HG03558 (cell line): ENCODE data around the gene DGKZ.

Source experiments
- ATAC-seq: cut with Tn5 transposase; IDR thresholded peaks from one replicate; pipeline ENCODE4 v1.9.1; 2021; ENCODE audit warnings: moderate number of reproducible peaks; ENCODE audit not compliant: unreplicated experiment; ENCODE audit errors: extremely low read depth

The DGKZ gene

DNA sequence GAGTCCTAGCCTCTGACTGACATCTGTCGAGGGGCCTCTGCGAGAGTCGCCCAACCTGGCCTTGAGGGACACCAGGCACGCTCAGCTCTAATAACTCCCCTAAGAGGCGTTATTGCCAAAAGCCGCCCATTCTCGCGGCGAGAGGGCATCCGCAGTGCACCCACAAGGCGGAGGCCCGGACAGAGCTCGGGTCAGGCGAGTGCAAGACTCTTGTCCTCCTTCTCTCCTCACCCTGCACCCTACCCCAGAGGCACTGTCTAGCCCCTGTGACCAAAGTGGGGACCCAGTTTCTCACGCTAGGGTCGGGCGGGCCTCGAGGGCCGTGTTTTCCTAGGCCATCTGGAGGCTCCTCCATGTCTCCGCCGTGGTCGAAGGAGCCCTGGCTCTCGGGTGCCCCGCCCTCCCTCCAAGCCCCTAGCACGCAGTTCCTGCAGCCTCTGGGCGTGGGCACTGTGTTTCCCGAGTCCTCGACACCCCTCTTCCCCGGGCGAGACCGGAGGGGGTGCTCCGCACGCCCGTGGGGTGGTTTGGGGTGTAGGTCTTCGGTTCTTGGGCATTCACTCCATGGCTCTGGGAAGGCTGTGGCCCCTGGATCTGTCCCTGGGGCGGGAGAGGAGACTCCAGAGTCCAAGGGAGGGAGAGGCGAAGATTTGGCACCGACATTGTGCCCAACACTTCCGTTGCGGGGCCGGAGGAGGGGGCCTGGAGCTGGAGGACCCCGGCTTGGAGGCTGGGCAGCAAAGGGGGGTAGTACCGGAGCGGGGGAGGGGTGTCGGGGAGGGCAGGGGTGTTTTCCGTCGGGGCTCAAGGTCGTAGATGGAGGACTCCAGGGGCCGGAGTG lies 43.3 kb downstream of the DGKZ start:
- no peak for ATAC-seq

DNA sequence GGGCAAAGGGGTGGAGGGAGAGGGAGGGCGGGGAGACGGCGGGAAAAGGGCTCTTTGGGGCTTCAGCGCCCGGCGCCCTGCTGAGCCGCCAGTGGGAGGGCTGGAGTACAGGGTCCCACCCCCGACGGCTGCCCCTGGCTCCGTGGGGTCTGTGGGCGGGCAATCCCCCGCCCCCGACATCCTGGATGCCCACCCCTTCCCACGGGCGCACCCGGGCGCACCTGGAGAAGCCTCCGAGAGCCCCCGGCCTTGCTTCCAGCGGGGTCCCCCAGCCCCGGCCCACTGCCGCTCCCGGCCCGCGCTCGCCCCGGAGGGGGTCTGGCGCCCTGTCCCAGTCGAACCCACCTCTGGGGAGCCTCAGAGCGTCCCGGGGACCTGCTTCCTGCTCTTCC lies 43.9 kb downstream of the DGKZ start:
- no peak for ATAC-seq

DNA sequence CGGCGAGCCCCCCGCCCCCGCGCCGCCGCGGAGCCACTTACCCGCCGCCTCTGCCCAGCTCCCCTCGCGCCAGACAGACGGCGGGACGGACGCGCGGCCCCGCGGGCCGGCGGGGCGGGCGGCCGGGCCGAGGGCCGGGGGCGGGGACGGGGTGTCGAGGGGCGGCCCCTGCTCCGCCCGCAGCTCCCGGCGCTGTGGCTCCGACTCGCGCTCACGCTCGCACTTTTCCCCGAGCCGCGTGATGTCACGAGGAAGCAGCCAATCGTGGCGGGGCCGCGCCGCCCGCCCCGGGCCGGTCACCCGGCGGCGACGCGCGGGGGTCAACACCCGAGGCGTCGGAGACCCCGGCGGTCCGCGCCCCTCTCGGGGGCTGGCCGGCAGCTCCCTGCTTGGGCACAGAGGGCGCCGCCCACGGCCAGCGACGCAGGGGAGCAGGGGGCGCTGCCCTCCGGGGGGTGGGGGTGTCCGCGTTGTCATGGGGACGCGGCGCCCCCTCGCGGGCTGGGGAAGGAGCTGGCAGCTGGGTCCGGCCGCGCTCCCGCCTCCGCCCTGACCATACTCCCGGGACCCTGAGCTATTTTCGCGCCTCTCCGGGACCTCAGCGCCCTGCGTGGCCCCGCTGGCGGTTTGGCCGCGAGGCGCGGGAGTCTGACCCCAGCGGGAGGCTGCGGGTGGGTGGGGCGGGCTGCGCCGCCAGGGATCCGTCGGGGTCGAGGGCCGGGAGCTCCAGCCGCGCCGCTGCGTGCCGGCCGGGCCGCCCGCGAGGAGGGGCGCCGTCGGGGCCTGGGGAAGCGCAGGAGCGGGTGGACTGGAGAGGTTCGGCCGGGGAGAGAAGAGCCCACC lies 44.5 kb downstream of the DGKZ start, which contains the start of gene CHRM4:
TSS of gene CHRM4 (minus strand) at position 199 of the 843 bp plus-strand sequence. CDS start 5,219 bp downstream, outside the sequence.
- no peak for ATAC-seq

DNA sequence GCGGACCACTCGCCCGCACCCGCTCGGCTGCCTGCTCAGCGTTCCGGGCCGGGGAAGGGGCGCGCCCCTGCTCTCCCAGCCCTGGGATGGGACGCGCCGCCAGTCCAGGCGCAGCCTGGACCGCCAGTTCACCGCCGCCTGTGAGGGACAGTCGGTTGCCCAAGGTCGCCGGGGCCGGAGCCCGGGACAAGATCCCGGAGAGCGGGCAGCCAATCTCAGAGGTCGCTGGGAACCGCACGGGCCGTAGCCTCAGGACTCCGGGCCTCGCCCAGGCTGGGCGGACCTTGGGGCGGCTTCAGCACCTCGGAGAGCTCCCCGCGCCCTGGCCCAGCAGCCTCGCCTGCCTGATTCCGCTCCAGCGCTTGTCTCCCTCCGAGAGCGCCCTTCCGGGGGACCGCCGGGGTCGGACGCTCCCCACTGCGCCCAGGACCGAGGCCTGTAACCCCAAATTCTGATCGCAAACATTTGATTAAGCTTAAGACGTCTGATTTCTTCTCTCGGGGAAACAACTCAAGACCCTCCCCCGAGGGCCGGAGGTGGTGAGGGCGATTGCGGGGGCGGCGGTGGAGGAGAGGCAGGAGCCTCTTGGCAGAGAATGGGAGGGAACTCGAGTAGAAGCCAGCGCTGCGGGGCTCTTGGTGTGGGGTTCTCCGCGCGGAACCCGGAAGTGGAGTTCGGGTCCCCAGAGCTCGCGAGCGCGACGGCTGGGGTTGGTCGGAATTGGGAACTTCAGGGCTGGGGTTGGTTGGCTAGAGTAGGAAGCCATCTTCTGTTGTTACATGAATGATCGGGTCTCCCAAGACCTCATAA lies 45.4 kb downstream of the DGKZ start:
- ATAC-seq: no peak

DNA sequence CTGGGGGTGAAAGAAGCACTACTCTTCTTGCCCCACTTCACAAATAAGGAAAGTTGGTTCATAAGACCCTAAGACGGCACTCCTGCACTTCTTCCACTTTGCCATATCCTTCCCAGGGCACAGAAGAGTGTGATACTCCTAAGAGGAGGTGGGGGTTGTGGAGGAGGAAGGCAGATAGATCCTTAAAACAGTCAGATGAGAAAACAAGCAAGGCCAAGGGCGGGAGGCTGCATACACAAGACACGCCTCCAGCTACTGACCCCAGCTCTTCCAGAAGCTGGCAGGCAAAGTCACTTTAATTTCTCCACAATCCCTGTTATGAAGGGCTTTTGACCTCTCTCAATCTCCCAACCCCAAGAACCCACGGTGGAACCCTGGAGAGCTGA lies 46.0 kb downstream of the DGKZ start:
- ATAC-seq: no peak

DNA sequence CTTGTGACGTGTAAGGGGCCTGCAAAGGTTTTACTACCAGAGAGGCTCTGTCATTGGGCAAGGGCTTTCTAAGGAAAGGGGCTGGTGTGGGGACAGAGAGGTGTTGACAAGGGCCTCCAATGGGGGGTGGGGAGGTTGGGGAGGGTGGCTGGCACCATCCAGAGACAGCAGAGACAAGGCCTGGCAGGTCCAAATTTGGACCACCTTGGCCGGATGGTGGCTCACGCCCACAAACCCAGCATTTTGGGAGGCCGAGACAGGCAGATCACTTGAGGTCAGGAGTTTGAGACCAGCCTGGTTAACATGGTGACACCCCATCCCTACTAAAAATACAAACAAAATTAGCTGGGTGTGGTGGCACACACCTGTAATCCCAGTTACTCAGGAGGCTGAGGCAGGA lies 46.5 kb downstream of the DGKZ start:
- no peak for ATAC-seq

DNA sequence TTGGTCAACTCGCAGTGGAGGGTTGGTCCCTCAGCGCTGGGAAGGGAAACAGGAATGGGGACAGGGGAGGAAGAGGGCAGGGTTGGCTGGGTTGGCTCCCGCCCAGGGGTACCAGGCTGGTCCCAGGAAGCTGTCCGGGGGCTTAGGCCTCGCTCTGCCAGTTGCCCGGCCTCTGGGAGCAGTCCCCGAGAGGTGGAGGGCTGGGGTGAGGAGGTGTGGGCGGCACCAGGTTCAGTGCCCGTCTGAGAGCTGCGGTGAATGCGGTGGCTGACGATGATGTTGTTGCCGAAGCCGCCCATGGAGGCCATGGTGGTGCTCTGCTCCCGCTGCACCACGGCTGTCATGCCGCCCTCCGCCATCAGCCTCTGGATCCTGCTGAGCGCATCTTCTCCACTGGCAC lies 50.3 kb downstream of the DGKZ start:
- no peak for ATAC-seq

DNA sequence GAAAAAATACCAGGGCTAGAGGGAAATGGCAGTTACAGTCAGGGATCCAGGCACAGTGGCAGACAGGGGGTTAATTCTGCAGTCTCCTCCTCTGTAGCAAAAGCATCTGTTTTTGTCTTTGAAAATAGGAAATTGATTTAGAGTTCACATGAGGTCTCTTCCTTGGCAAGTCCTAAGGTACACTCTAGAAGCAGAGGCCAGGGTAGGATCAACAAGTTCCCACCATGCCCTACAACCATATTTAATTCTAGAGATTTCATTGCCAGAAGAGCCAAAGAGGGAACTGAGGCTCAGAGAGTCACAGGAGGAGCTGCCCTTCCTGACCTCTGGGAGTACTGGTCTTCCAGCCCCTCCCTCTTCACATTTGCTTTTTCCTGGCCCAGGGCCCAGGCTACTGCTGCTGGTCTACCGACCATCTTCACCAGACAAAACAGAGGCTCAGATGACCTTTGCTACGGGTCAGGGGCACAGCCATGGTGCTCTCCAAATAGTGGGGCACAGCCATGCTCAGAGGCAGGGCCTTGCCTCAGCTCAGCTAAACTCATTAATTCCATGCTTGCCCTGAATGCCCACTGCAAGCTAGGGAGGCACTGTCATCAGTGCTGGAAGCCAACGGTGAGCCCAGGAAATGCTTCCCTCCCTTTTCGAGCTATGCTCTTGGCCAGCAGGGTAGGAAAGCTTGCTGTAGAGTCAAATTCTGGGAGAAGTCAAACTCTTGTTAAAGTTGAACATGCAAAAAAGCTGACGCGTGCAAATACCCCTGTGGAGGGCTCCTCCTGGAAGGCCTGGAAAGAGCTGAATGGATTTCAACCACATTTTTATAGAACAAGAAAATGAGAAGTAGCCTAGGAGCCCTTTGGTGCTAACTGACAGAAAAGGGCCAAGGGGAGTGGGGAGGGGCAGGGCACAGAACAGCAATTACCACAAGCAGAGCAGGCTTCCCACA lies 56.0 kb downstream of the DGKZ start:
- ATAC-seq: no peak

DNA sequence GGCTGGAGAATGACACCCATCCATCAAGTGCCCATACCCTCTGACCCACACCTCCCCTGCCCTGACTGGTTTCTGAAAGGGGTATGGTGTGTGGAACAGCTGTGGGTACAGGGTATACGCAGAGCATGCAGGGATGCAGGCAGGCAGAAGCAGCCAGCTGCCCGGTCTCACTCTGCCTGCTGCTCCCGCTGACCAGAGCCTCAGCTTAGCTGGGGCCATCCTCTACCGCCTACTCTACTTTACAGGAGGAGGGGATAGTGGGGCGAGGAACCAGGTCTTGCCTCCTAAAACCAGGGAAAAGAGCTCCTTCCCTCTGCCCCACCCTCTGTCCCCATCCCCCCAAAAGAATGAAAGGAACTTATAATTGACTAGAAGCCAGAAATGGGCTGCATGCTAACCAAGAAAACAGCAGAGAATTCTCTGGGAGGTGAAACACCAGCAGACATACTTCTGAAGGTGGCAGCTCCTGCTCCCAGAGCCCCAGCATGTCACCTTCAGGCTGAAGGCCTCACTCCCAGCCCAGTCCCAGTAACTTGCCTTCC lies 57.3 kb downstream of the DGKZ start:
- no peak for ATAC-seq

DNA sequence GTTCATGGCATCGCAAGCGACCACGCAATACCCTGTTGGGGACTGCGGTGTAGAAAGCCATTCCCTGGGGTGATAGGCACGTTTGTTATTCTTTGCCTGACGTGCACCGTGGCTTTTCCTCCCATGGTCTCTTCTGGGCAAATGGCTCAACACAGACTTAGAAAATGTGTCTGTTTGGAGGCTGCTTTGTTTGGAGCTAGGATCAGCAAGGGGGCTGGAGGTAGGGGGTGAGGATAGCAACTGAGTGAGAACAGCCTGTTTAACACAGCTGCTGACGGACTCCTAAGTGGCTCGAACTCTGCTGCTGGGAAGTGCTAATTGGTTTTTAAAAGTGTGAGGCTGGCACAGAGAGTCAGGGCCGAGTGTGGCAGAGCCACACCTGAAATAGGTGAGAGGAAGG lies 60.4 kb downstream of the DGKZ start:
- ATAC-seq: no peak

DNA sequence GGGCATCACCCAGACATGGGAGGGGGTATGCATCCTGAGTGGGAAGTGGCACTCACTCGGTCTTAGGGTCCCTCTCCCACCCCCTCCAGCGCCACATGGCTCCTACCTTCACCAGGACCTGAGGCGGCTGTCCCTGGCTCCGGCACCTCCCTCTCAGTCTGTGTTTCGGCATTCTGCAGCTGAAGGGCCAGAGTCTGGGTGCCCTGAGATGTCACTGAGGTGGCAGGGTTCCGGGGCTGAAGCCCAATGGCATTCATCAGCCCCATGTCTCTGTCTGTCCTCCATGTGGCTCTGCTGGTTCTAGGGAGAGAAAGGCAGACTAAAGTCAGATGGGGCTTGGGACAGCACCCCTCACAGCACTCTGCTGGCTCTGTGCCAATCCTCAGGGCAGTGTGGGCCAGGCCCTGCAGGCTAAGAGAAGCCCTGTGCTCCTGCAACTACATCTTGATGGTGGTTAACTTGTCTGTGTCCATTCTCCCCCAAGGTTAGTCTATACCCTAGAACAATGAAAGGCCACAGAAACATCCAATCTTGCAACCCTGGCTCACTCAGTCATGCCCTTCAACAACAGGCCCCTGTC lies 61.2 kb downstream of the DGKZ start:
- no peak for ATAC-seq

DNA sequence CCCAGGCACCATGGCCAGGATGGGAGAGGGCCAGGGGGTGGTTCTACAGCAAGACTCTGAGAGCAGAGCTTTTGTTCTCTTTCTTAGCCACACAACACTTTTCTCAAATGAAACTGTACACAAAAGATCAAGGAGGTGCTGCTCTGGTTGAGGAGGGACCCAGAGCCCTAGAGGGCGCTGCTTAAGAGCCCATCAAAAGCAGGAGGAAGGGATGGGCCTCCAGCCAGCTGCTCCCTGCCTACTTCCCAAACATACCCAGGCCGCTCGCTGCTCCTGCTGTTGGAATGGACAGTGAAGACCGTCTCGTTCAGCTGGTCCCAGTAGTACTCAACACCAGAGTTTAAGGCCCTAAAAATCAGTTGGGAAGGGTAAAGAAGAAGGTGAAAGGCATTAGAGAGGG lies 62.8 kb downstream of the DGKZ start:
- ATAC-seq: no peak

DNA sequence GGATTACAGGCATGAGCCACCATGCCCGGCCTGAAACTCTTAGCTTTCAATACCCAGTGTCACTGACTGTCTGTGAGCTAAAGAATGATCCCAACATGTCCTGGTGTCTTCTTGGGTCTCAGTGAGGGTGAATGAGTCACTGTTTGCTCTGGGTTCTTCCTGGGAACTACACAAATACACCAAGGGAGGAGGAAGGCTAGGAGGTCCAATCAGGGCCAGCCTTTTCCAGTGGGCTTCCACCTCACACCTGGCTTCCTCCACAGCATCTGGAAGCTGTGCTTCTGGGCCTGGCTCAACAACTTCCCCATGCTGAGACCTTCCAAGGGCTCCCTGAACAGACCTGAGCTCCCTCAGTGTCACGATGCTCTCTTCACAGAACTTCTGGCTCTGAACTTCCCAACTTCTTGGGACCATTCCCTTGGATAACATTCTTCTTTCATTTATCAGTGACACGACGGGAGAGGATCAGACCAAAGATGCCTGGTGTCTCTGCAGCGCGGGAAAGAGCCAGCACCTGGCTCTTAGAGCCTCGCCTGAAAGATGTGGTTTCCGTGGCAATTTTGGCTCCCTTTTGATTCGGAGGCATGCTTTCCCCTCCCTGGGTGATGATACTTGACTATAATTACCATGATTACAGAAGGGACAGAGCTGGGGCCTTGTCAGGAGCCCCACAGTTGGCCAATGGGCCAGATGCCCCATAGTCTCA lies 66.7 kb downstream of the DGKZ start:
- ATAC-seq: no peak

DNA sequence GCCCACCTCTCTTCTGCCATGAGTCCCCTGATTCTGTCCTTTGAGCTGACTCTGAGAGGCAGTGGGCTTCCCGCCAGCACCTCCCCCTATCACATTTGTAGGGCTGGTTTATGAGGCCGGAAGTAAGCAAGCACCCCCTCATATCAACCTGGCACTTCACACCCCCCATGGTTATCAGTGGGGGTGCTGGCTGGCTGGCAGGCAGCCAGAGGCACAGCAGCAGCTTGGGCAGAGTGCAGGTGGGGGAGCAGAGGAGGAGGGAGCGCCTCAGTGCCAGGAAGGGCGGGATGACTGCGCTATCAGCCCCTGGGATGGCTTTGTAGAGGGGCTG lies 67.2 kb downstream of the DGKZ start:
- ATAC-seq: no peak

DNA sequence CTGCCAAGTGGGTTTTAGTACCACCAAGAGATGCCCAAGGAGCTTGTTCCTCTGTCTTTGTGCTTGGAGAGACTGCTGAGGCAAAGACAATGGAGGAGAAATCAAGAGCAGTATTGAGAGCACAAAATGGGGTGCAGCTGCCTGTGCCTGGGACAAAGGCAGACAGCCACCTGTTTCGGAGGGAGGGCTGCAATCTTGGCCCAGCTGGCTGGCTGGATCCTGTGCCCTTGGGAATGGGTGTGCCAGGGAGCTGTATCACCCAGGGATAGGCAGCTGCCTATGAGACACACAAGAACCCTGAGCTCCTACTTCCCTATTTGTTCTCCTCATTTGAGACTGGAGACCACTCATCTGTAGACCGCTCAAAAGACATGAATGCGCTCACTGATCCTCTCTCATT lies 67.6 kb downstream of the DGKZ start:
- ATAC-seq: no peak

DNA sequence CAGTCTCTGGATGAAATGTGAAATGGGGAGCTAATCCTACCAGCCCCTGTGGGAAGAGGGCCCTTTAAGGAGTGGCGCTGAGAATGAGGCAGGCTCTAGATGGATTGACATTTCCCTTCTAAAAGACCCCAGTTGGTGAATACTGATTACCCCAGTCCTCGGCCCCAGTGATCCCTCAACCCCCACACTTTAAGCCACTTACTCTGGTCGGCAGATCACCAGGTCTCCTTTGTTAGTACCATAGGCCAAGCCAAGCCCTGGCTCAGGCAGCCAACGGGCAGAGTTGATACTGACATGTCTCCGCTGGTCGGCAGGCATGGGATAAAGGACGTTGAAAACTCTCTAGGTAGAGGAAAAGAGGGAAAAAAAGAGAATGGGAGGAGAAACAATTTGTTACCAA lies 70.4 kb downstream of the DGKZ start:
- no peak for ATAC-seq

DNA sequence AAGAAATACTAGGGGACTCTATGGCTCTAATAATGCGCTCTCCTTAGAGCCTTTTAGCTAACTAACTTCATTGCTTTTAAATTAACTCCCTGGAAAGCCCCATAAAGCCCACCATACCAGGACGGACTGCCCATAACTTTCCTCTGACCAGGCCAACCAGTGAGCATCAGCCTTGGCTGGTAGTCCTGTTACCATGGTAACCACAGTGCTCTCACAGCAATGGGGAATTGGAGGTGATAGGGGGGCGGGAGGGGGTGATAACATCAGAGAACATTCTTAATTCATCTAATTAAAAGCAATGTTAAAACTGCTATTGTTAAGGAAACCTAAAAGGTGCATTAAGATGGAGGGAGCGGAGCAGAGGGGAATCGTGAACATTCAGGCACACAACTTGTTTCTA lies 71.5 kb downstream of the DGKZ start:
- ATAC-seq: no peak

DNA sequence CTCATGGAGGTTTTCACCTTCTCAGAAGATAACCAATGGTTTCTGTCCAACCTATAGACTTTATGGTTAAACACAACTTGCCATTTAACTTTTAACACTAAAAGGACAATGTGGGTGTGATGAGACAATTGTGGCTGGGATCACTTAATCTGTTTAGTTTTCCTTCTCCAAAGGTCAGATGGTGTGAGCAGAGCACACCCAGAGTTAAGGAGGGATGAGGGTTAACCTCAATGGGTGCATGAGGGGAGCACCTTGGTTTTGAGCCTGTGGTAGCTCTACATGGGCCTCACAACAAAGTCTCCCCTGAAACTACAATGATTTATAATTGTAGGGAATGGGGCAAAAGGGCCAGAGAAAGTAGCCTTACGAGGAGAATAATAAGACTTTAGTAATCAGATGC lies 73.2 kb downstream of the DGKZ start:
- ATAC-seq: no peak
